GM18520 (cell line): Measurements from ENCODE around the gene MIGA2.
A peak's percentile ranks its signal among the peaks of the same experiment; 100 is the strongest.
"Not testable (repeated sequence)": the region's sequence is repeated elsewhere in the genome, so short reads cannot be mapped to it uniquely, and the experiment has no call there.

Source experiments
- ATAC-seq: cut with Tn5 transposase; IDR thresholded peaks from one replicate; pipeline ENCODE4 v1.9.1; 2021; ENCODE audit not compliant: unreplicated experiment

MIGA2 gene

DNA sequence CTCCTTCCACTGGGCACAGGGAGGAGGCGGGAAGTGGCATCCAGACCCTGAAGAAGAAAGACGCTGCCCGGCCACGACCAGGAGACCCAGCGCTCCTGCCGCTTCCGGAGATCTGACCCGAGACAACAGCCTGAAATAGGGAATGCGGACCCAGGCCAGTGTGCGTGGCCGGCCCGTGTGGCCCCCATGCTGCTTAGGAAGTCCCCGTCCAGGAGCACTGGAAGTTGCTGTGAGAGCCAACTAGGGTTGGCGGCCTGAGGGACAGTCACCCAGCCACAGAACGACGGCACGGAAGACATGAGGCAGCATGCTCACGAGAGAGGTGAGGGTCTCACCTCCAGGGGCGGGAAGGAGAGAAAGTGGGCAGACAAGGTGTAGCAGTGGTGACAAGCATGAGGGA lies 25.3 kb upstream of the MIGA2 start:
- ATAC-seq, result no peak

DNA sequence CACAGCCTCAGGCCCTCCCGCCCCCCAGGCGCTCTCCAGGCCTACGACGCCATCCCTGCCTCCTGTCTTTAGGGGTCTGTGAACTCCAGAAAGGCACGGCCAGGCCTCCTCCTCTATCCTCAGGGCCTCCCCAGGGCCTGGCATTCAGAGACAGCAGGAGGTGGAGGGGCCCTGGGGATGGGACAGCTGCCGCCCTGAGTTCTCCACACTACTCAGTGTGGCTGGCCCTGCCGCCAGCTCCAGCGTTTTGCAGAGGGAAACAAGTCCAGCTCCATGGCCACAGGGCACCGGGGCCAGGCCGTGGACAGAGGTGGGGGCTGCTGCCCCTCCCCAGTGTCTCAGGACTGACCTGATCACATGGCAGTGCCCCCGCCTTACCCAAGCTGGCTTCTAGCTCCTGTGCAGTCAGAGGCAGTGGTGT lies 24.7 kb upstream of the MIGA2 start:
- ATAC-seq, result no peak

DNA sequence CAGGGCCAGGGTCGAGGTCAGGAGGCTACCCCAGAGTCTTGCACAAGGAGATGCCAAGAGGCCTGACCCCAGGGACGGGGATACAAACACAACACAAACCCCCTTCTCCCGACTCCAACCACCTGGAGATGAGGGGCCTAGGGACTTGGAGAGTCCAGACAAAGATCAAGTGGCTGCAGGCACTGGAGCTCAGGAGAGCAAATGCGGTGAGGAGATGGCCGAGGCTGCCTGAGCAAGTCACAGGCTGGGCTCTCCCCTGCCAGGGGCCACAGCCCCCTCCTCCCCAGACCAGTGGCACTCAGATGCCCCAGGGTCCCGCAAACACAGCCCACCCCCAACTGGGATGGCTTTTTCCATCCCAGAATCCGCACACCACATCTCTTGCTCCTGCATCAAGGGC lies 24.1 kb upstream of the MIGA2 start:
- no peak for ATAC-seq

- ATAC-seq, result no peak
Observed at GRCh38 chr9:129012893-129013448, 23.5 kb upstream of the MIGA2 start.

GRCh38 chr9:129013674-129014073 lies 22.8 kb upstream of the MIGA2 start:
- no peak for ATAC-seq

GRCh38 chr9:129014124-129014523 lies 22.3 kb upstream of the MIGA2 start:
- ATAC-seq, result no peak

GRCh38 chr9:129014608-129015007 lies 21.8 kb upstream of the MIGA2 start:
- ATAC-seq, result no peak

GRCh38 chr9:129021091-129021490 lies 15.3 kb upstream of the MIGA2 start:
- ATAC-seq, result no peak

DNA sequence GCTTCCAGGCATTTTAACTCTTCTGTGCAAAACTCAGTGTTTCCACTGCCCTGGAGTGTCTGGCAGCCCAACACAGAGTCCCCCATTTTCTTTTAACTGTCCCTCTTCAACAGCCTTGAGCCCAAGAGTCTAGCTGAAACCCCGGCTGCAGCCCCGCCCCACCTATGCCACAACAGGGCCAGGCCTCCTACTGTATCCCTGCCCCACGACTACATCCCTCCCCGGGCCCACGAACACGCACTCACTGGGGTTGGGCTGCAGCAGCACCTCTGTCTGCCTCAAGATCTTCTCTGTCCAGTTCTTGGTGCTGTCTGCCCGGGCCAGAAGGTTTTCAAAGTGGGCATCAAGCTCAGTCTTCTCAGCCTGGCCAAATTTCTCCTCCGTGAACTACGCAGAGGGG lies 14.4 kb upstream of the MIGA2 start:
- no peak for ATAC-seq

GRCh38 chr9:129023036-129023907 lies 13.2 kb upstream of the MIGA2 start:
- no peak for ATAC-seq

DNA sequence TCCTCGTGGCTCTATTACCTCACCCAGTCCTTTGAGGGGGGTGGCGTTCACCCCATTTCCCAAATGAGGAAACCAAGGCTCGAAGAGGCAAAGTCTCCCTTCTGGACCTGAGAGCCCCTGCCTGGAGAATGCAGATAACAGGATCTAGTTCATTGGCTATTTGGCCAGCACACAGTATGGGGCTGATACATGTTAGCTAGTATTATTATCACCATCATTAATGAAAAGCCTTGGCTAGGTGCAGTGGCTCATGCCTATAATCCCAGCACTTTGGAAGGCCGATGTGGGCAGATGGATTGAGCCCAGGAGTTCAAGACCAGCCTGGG lies 12.6 kb upstream of the MIGA2 start:
- ATAC-seq, result no peak

GRCh38 chr9:129026442-129027223 lies 9.8 kb upstream of the MIGA2 start:
- no peak for ATAC-seq

- no peak for ATAC-seq
Observed at GRCh38 chr9:129027224-129027684, 9.2 kb upstream of the MIGA2 start.

GRCh38 chr9:129027685-129028191 lies 8.7 kb upstream of the MIGA2 start:
- peak; percentile 23 for ATAC-seq

- ATAC-seq, result peak; percentile 66
Observed at GRCh38 chr9:129028192-129028966, 8.0 kb upstream of the MIGA2 start, which contains the start of gene SH3GLB2. TSS of gene SH3GLB2 (minus strand) at chr9:129028331. CDS start at chr9:129028154, 177 bp downstream.

DNA sequence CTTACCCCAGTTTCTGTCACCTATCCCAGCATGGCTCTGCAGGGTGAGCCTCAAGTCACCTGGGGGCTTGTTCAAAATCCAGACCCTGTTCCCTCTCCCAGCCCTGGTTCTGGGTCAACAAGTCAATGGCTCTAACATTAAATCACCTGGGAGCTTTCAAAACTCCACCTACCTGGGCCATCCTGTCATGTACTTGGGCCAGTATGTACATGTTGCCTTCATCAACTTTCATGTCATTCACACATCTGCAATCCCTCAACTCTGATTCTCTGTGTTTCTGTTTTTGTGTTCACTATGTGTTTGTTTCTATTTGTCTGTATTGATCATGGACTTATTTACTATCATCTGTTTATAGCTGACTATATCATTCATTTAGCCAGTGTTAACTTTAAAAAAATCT lies 6.2 kb upstream of the MIGA2 start:
- ATAC-seq, result no peak

GRCh38 chr9:129031514-129031913 lies 4.9 kb upstream of the MIGA2 start:
- no peak for ATAC-seq

GRCh38 chr9:129032541-129033159 lies 3.8 kb upstream of the MIGA2 start:
- ATAC-seq, result no peak

DNA sequence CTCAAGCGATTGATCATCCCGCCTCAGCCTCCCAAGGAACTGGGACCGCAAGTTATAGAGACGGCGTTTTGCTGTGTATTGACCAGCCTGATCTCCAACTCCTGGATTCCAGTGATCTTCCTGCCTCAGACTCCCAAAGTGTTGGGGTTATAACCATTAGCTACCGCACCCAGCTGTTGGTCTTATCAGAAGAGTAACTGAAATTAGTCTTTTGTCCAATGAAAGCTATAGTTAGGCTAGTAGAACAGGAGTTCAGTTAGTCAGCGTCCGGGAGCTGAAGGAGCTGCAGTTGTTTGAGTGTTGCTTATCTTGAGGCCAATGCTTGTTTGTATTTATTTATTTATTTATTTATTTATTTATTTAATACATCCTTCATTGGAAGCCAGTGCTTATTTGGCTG lies 3.2 kb upstream of the MIGA2 start:
- ATAC-seq, result no peak

- not testable (repeated sequence) for ATAC-seq
Observed at GRCh38 chr9:129035838-129036237, 588 bp upstream of the MIGA2 start.
